Dermis microvascular lymphatic vessel endothelial cell (primary cell): ENCODE results near the gene ZNF501. TPM values are rescaled to one million over a fixed set of nuclear protein-coding genes. Genes with fewer than 3 reads are reported as not detected.

Experiments
- total RNA-seq: library from RNA; depleted of rRNA; stranded (reverse); fragments of >200 nt; gene quantifications from 2 replicates; pipeline ENCODE4 v1.2.1, GENCODE V29; 2014

Gene ZNF501
- total RNA-seq, 1 donor from 2014 or later = 3.2 TPM

Other genes starting within 250 kb of the ZNF501 start
- 1.4 and 2.0 TPM in 2 replicates for gene ZKSCAN7, start 174.4 kb upstream of the ZNF501 start, total RNA-seq
- 0.51 and 0.76 TPM in 2 replicates for gene ZNF660, start 144.7 kb upstream of the ZNF501 start, total RNA-seq
- 5.4 and 6.8 TPM in 2 replicates for gene ZNF197, start 104.6 kb upstream of the ZNF501 start, total RNA-seq
- 10.1 and 12.5 TPM in 2 replicates for gene ZNF35, start 80.9 kb upstream of the ZNF501 start, total RNA-seq
- gene ZNF502, start 17.0 kb upstream of the ZNF501 start, total RNA-seq = 1.9 and 2.5 TPM in 2 replicates
- 14.5 and 15.4 TPM in 2 replicates for gene KIAA1143, start 32.0 kb downstream of the ZNF501 start, total RNA-seq
- 2.9 and 8.3 TPM in 2 replicates for gene KIF15, start 32.2 kb downstream of the ZNF501 start, total RNA-seq
- 8.5 and 9.6 TPM in 2 replicates for gene TMEM42, start 132.3 kb downstream of the ZNF501 start, total RNA-seq
- gene TGM4, start 145.0 kb downstream of the ZNF501 start, total RNA-seq = 0.13 TPM in 2 replicates
- 55.8 and 94.1 TPM in 2 replicates for gene ZDHHC3, start 246.5 kb downstream of the ZNF501 start, total RNA-seq
- gene EXOSC7, start 246.6 kb downstream of the ZNF501 start, total RNA-seq = 35.0 and 43.1 TPM in 2 replicates